Measurements from ENCODE around the gene PRR12. TPM values are rescaled to one million over a fixed set of nuclear protein-coding genes. Genes with fewer than 3 reads are reported as not detected.

Gene PRR12
- total RNA-seq, 4 donors from 2014 or later = 12.2 to 54.7 (median 30.0) TPM

- H3K36me3 ChIP-seq = peaks cover 0 to 10% (median 4%) of the 10 kb centered on the region in 4 donors
- no peak for DNase-seq
- no peaks in the 10 kb centered on the region for H3K27me3 ChIP-seq
- TF ChIP-seq, protein P1, sequence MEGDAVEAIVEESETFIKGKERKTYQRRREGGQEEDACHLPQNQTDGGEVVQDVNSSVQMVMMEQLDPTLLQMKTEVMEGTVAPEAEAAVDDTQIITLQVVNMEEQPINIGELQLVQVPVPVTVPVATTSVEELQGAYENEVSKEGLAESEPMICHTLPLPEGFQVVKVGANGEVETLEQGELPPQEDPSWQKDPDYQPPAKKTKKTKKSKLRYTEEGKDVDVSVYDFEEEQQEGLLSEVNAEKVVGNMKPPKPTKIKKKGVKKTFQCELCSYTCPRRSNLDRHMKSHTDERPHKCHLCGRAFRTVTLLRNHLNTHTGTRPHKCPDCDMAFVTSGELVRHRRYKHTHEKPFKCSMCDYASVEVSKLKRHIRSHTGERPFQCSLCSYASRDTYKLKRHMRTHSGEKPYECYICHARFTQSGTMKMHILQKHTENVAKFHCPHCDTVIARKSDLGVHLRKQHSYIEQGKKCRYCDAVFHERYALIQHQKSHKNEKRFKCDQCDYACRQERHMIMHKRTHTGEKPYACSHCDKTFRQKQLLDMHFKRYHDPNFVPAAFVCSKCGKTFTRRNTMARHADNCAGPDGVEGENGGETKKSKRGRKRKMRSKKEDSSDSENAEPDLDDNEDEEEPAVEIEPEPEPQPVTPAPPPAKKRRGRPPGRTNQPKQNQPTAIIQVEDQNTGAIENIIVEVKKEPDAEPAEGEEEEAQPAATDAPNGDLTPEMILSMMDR (IDR thresholded peaks at IDR 0.05) = no peak
- TF ChIP-seq POLR2AphosphoS5 (IDR thresholded peaks at IDR 0.05) (no peak), EP300 (IDR thresholded peaks at IDR 0.05; ENCODE audit: low read depth) (no peak), POLR2A (IDR thresholded peaks at IDR 0.05) (no peak)
- no peak overlapping the region for H3K4me3 ChIP-seq
- H3K4me1 ChIP-seq = peaks cover 8 to 44% (median 30%) of the 10 kb centered on the region in 4 donors
- intact Hi-C loops (cut with DNase I; ENCODE audit: low total_unique reads) = no loop called here
- no peaks in the 10 kb centered on the region for H3K9me3 ChIP-seq
- in situ Hi-C loops (cut with MboI; ENCODE audit: low pct_ligation_motif_present in 1 of 4, low pct_unique_long_range_greater_than_20kb in 1 of 4, low sequenced_read_pairs in 3 of 4) = loop anchor here in 1 of 4 donors (10.0 kb wide), 1 partner anchor 102 kb away; the partner anchor contains the start of gene PRMT1
- no peak overlapping the region for H3K27ac ChIP-seq
- WGBS, 2 donors (ENCODE audit: low coverage in 1 of 2) = 91% methylated on average over 7 of the region's 7 CpGs; no CpG with 5 or more reads in 1 of the 2 donors
Observed at GRCh38 chr19:49573009-49573408, 18.0 kb upstream of the PRR12 start.

DNA sequence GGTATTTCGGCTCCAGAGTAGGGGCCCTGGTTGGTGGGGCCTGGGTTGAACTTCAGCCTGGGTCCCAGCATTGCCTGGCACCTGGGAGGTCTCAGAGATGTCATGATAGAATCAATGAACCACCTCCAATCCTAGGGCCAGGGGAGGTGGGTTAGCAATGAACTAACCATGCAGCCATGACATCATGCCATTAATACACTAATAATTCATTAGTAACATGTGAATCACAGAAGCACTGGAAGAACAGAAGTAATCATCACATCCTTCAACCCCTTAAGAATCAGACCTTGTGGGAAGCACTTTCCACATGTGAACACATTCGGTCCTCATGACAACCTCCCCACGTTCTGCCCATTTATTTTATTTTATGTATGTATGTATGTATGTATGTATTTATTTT is 17.6 kb upstream of the PRR12 start:
- Histone ChIP-seq H3K4me1 (peaks cover 8 to 40% (median 26%) of the 10 kb centered on the region in 4 donors), H3K27me3 (no peaks in the 10 kb centered on the region), H3K36me3 (peaks cover 0 to 10% (median 4%) of the 10 kb centered on the region in 4 donors), H3K9me3 (no peaks in the 10 kb centered on the region), H3K4me3 (no peak overlapping the region), H3K27ac (no peak overlapping the region)
- WGBS, 2 donors (ENCODE audit: low coverage in 1 of 2) = 82 to 83% methylated on average over 2 to 3 of the region's 3 CpGs
- in situ Hi-C loops (cut with MboI; ENCODE audit: low pct_ligation_motif_present in 1 of 4, low pct_unique_long_range_greater_than_20kb in 1 of 4, low sequenced_read_pairs in 3 of 4) = loop anchor here in 1 of 4 donors (10.0 kb wide), 1 partner anchor 101 kb away; the partner anchor contains the start of gene PRMT1
- no peak for DNase-seq
- TF ChIP-seq, protein P1 (IDR thresholded peaks at IDR 0.05) = no peak
- no peak for TF ChIP-seq POLR2AphosphoS5 (IDR thresholded peaks at IDR 0.05)
- TF ChIP-seq POLR2A (IDR thresholded peaks at IDR 0.05) = no peak
- TF ChIP-seq EP300 (IDR thresholded peaks at IDR 0.05; ENCODE audit: low read depth) = no peak
- intact Hi-C loops (cut with DNase I; ENCODE audit: low total_unique reads) = no loop called here

- Histone ChIP-seq H3K4me3 (no peak overlapping the region), H3K9me3 (no peaks in the 10 kb centered on the region), H3K4me1 (peaks cover 13 to 40% (median 26%) of the 10 kb centered on the region in 4 donors), H3K36me3 (peaks cover 0 to 10% (median 4%) of the 10 kb centered on the region in 4 donors), H3K27me3 (no peaks in the 10 kb centered on the region), H3K27ac (no peak overlapping the region)
- in situ Hi-C loops (cut with MboI; ENCODE audit: low pct_ligation_motif_present in 1 of 4, low pct_unique_long_range_greater_than_20kb in 1 of 4, low sequenced_read_pairs in 3 of 4) = loop anchor here in 1 of 4 donors (10.0 kb wide), 1 partner anchor 101 kb away; the partner anchor contains the start of gene PRMT1
- WGBS, 2 donors (ENCODE audit: low coverage in 1 of 2) = 96% methylated on average over 2 of the region's 2 CpGs; no CpG with 5 or more reads in 1 of the 2 donors
- intact Hi-C loops (cut with DNase I; ENCODE audit: low total_unique reads) = no loop called here
- TF ChIP-seq, protein P1 (IDR thresholded peaks at IDR 0.05) = no peak
- TF ChIP-seq POLR2AphosphoS5 (IDR thresholded peaks at IDR 0.05) (no peak), EP300 (IDR thresholded peaks at IDR 0.05; ENCODE audit: low read depth) (no peak)
- no peak for DNase-seq
Observed at GRCh38 chr19:49574206-49574755, 16.7 kb upstream of the PRR12 start.

DNA sequence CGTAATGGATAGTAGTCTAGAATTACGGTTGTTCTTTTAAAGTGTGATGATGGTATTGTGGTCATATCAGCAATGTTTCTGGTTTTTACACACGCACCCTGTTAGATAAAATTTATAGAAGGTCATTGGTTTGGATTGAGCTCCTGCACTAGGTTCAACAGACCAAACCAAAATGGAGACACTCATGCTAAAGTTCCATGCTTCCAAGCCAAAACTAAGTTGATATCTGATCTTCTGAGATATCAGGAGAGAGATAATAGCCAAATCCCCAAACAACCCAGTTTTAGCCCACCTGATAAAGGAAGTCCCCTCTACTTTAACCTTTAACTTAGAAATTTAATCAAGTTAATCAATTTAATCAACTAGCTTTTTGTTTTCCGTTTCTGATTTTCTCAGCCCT is 11.8 kb upstream of the PRR12 start:
- H3K4me3 ChIP-seq = no peak overlapping the region

More for the DNA sequence above, 11.8 kb upstream of the PRR12 start:
- no peaks in the 10 kb centered on the region for H3K27me3 ChIP-seq
- intact Hi-C loops (cut with DNase I; ENCODE audit: low total_unique reads) = no loop called here
- DNase-seq = no peak
- no peak for TF ChIP-seq POLR2A (IDR thresholded peaks at IDR 0.05)
- TF ChIP-seq EP300 (IDR thresholded peaks at IDR 0.05; ENCODE audit: low read depth) = no peak
- no peak for TF ChIP-seq POLR2AphosphoS5 (IDR thresholded peaks at IDR 0.05)
- TF ChIP-seq, protein P1 (IDR thresholded peaks at IDR 0.05) = no peak
- H3K4me1 ChIP-seq = peaks cover 9 to 26% (median 15%) of the 10 kb centered on the region in 4 donors
- no peak overlapping the region for H3K27ac ChIP-seq
- in situ Hi-C loops (cut with MboI; ENCODE audit: low pct_ligation_motif_present in 1 of 4, low pct_unique_long_range_greater_than_20kb in 1 of 4, low sequenced_read_pairs in 3 of 4) = loop anchor here in 1 of 4 donors (10.0 kb wide), 1 partner anchor 96 kb away; the partner anchor contains the start of gene PRMT1
- H3K9me3 ChIP-seq = no peaks in the 10 kb centered on the region
- peaks cover 0 to 10% (median 4%) of the 10 kb centered on the region in 4 donors for H3K36me3 ChIP-seq
- WGBS, 2 donors (ENCODE audit: low coverage in 1 of 2) = 54 to 74% methylated on average over 2 to 4 of the region's 4 CpGs
